HUES48 (cell line): ENCODE data around the gene MSH3.
"Not testable (repeated sequence)": the region's sequence is repeated elsewhere in the genome, so short reads cannot be mapped to it uniquely, and the experiment has no call there.

Experiments
- H3K27ac ChIP-seq: one replicate; pipeline ENCODE4 v1.7.0; 2013; ENCODE audit warnings: low read depth, low read length, inconsistent platforms
- H3K27me3 ChIP-seq: 2 replicates; pipeline ENCODE4 v1.6.1; 2013; ENCODE audit warnings: mild to moderate bottlenecking, low read length; ENCODE audit not compliant: control insufficient read depth, insufficient read depth
- H3K36me3 ChIP-seq: 2 replicates; pipeline ENCODE4 v1.6.1; 2013; ENCODE audit warnings: low read length; ENCODE audit not compliant: control insufficient read depth, insufficient read depth
- H3K4me1 ChIP-seq: 2 replicates; pipeline ENCODE4 v1.6.1; 2013; ENCODE audit warnings: mild to moderate bottlenecking, low read length; ENCODE audit not compliant: control insufficient read depth, insufficient read depth
- H3K4me3 ChIP-seq: 2 replicates; pipeline ENCODE4 v1.5.1; 2013; ENCODE audit warnings: mild to moderate bottlenecking, low read depth, low read length
- H3K9ac ChIP-seq: 2 replicates; pipeline ENCODE4 v1.6.1; 2013; ENCODE audit warnings: mild to moderate bottlenecking, low read depth, low read length, moderate library complexity
- H3K9me3 ChIP-seq: 2 replicates; pipeline ENCODE4 v1.6.1; 2013; ENCODE audit warnings: low read length; ENCODE audit not compliant: control insufficient read depth, insufficient read depth

MSH3 gene

DNA sequence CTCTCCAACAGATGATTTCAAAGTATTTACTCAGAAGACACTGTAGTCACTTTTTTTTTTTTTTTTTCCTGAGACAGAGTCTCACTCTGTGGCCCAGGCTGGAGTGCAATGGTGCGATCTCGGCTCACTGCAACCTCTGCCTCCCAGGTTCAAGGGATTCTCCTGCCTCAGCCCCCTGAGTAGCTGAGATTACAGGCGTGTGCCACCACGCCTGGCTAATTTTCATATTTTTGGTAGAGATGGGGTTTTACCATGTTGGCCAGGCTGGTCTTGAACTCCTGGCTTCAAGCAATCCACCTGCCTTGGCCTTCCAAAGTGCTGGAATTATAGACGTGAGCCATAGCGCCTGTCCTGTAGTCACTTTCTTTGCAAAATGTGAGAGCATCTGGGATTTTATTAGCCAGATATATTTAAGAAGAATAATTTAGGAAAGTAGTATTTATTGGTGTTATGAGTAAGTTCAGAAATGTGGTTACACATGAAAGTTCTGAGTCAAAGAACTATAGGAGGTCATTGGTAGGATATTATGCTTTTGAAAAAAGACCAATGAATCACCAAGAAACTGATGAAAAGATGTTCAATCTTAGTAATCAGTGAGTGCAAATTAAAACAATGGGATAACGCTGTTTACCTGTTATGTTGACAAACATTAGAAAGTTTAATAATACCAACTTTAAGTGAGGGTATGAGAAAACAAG, 135.0 kb downstream of the MSH3 start:
- H3K4me3 ChIP-seq, H3K27ac ChIP-seq, H3K9ac ChIP-seq, H3K27me3 ChIP-seq, H3K9me3 ChIP-seq: not testable (repeated sequence)
- Histone ChIP-seq H3K4me1 (peaks cover 11% of the 10 kb centered on the region), H3K36me3 (peaks cover 23% of the 10 kb centered on the region)

- Histone ChIP-seq H3K9me3 (no peaks in the 10 kb centered on the region), H3K27ac (no peak overlapping the region), H3K4me3 (no peak overlapping the region), H3K4me1 (peaks cover 11% of the 10 kb centered on the region), H3K36me3 (peaks cover 28% of the 10 kb centered on the region), H3K9ac (no peak overlapping the region), H3K27me3 (no peaks in the 10 kb centered on the region)
Measured at GRCh38 chr5:80790698-80791097, 136.2 kb downstream of the MSH3 start.

- Histone ChIP-seq H3K27ac (no peak overlapping the region), H3K36me3 (peaks cover 22% of the 10 kb centered on the region), H3K4me1 (peaks cover 11% of the 10 kb centered on the region), H3K27me3 (no peaks in the 10 kb centered on the region), H3K4me3 (no peak overlapping the region), H3K9ac (no peak overlapping the region), H3K9me3 (no peaks in the 10 kb centered on the region)
Measured at GRCh38 chr5:80793354-80793753, 138.9 kb downstream of the MSH3 start.

DNA sequence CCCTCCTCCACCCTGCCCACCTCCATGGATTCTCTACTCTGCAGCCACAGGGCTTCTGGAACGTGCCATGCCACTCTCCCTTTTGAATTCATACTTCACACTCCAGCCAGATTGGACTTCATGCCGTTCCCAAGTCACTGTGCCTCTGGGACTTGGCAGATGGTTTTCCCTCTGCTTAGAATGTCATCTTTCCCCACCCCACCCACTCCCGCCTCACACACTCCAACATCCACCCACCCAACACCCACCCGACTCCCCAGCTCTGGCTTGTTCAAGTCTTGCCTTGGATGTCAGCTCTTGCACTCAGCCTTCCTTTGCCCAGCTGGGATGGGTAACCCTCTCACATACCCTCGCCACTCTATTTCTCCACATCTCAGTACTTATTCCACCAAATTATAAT, 142.4 kb downstream of the MSH3 start:
- Histone ChIP-seq H3K27me3 (no peaks in the 10 kb centered on the region), H3K36me3 (peaks cover 20% of the 10 kb centered on the region), H3K4me3 (no peak overlapping the region), H3K27ac (no peak overlapping the region), H3K4me1 (peaks cover 13% of the 10 kb centered on the region), H3K9ac (no peak overlapping the region), H3K9me3 (no peaks in the 10 kb centered on the region)

GRCh38 chr5:80797428-80798024, 143.1 kb downstream of the MSH3 start:
- peaks cover 13% of the 10 kb centered on the region for H3K4me1 ChIP-seq
- no peaks in the 10 kb centered on the region for H3K9me3 ChIP-seq
- H3K36me3 ChIP-seq = peaks cover 15% of the 10 kb centered on the region
- no peak overlapping the region for H3K27ac ChIP-seq
- H3K4me3 ChIP-seq = no peak overlapping the region
- H3K27me3 ChIP-seq = no peaks in the 10 kb centered on the region
- no peak overlapping the region for H3K9ac ChIP-seq

DNA sequence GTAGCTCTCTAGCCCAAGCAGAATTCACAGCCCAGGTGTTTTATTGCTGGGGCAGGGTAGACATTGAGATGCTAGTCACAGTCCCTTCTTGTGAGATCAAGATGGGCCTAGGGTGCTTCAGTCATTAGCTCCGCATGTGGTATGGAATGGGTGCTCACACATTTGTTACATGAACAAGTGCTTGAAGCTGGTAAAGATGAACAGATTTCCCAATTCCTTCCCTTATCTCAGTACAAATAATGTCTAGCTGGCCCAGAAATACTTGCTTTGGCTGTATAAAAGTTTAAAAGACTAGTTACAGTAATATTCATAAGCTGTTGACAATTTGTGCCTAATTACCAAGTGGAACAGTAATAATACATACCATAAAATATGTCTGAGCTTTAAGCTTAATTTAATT, 143.7 kb downstream of the MSH3 start:
- H3K9me3 ChIP-seq = no peaks in the 10 kb centered on the region
- H3K27me3 ChIP-seq = no peaks in the 10 kb centered on the region
- no peak overlapping the region for H3K27ac ChIP-seq
- no peak overlapping the region for H3K4me3 ChIP-seq
- H3K9ac ChIP-seq = no peak overlapping the region
- H3K4me1 ChIP-seq = peaks cover 13% of the 10 kb centered on the region
- H3K36me3 ChIP-seq = peaks cover 8% of the 10 kb centered on the region

DNA sequence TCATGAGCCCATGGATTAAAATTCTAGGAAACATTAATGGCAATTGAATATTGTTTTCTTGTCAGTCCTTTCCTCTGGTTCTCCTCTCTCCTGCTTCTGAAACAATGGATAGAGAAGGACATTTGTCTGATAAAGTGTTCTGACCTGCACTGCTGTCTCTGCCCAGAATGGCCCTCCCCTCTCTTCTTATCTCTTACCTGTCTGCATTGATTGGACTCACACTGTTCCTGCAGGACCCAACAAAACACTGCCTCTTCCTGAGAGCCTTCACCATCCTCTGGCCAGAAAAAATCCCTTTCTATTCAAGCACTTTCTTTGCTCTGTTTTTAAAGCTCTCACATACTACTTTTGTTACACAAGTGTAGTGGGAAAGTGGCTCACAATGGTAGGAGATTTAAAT, 144.2 kb downstream of the MSH3 start:
- H3K36me3 ChIP-seq = peaks cover 5% of the 10 kb centered on the region; the same call in 1 of the 2 replicates
- H3K4me3 ChIP-seq = no peak overlapping the region
- no peaks in the 10 kb centered on the region for H3K9me3 ChIP-seq
- H3K9ac ChIP-seq = no peak overlapping the region
- no peak overlapping the region for H3K27ac ChIP-seq
- peaks cover 9% of the 10 kb centered on the region for H3K4me1 ChIP-seq
- H3K27me3 ChIP-seq = no peaks in the 10 kb centered on the region

DNA sequence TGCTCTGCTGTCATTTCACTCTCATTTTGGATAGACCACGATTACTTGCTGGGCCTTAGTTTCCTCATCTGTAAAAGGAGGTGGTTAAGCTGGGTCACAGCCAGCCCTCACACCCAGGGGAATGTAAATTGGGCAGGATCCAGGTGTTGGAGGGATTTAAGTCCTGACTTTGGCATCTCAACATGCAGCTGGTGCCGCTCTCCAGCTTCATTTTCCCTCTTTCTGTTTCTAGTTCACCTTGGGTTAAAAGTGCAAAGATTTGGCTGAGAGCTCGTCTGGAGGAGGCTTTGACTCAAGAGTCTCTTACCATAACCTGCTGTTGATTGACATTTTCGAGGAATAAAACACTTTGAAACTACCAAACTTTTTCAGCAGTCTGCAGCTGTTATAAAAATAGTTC, 144.6 kb downstream of the MSH3 start:
- H3K4me3 ChIP-seq = no peak overlapping the region
- H3K9me3 ChIP-seq = no peaks in the 10 kb centered on the region
- no peak overlapping the region for H3K9ac ChIP-seq
- H3K27me3 ChIP-seq = no peaks in the 10 kb centered on the region
- H3K4me1 ChIP-seq = peaks cover 5% of the 10 kb centered on the region
- peaks cover 5% of the 10 kb centered on the region; the same call in 1 of the 2 replicates for H3K36me3 ChIP-seq
- H3K27ac ChIP-seq = no peak overlapping the region

GRCh38 chr5:80799573-80799972, 145.1 kb downstream of the MSH3 start:
- Histone ChIP-seq H3K9me3 (no peaks in the 10 kb centered on the region), H3K9ac (no peak overlapping the region), H3K27ac (no peak overlapping the region), H3K36me3 (peaks cover 5% of the 10 kb centered on the region; the same call in 1 of the 2 replicates), H3K4me1 (0 out of 2 replicates have a peak, but pooled peaks cover 3% of the 10 kb centered on the region), H3K4me3 (no peak overlapping the region), H3K27me3 (no peaks in the 10 kb centered on the region)

GRCh38 chr5:80804332-80804731, 149.9 kb downstream of the MSH3 start:
- Histone ChIP-seq H3K36me3 (no peaks in the 10 kb centered on the region), H3K27me3 (no peaks in the 10 kb centered on the region), H3K9ac (no peak overlapping the region), H3K9me3 (no peaks in the 10 kb centered on the region), H3K4me1 (no peaks in the 10 kb centered on the region), H3K4me3 (no peak overlapping the region), H3K27ac (no peak overlapping the region)

DNA sequence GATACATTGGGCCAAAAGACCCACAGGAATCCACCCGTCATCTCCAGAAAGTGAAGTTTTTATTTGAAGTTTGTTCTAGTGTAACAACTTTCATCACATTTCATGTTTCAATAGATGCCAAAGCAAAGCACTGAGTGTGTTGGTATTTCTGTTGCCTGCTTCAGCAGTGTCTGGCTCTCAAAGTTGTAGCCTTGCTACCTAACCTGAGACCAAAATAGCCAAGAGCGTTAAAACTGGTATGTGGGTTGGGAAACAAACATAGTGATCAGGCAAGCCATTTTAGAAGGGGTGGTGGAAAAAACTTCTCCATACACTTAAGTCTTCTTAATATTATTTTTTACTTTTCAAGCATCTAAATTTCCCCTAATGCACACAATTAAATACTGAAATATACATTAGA, 150.6 kb downstream of the MSH3 start:
- Histone ChIP-seq H3K27me3 (no peaks in the 10 kb centered on the region), H3K27ac (no peak overlapping the region), H3K9ac (no peak overlapping the region), H3K4me3 (no peak overlapping the region), H3K36me3 (no peaks in the 10 kb centered on the region), H3K4me1 (no peaks in the 10 kb centered on the region), H3K9me3 (no peaks in the 10 kb centered on the region)
